ENCODE results near the gene MEG3.
"Not testable (repeated sequence)": the region's sequence is repeated elsewhere in the genome, so short reads cannot be mapped to it uniquely, and the experiment has no call there.

The MEG3 gene

DNA sequence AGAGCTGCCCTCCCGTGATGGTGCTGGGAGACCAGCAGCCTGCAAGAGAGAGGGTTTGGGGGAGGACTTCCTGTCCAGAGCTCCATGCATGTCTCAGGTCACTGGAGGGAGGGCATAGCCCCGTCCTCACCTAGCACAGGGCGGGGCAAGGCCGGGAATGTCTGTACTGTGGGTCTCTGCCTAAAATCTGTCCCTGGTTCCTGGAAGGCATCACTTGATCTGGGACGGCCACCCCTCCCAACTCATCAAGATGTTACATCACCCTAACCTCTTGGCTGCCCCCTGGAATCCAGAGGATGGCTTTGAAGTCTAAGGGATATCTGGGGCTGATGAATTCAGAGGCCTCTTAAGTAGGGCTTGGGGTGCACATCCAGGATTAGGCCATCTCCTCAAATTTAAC, 37.0 kb upstream of the MEG3 start:
- no peak for DNase-seq (ENCODE audit: low spot score)

- no peak for DNase-seq (ENCODE audit: low spot score)
Observed at GRCh38 chr14:100789460-100790417, 36.2 kb upstream of the MEG3 start.

DNA sequence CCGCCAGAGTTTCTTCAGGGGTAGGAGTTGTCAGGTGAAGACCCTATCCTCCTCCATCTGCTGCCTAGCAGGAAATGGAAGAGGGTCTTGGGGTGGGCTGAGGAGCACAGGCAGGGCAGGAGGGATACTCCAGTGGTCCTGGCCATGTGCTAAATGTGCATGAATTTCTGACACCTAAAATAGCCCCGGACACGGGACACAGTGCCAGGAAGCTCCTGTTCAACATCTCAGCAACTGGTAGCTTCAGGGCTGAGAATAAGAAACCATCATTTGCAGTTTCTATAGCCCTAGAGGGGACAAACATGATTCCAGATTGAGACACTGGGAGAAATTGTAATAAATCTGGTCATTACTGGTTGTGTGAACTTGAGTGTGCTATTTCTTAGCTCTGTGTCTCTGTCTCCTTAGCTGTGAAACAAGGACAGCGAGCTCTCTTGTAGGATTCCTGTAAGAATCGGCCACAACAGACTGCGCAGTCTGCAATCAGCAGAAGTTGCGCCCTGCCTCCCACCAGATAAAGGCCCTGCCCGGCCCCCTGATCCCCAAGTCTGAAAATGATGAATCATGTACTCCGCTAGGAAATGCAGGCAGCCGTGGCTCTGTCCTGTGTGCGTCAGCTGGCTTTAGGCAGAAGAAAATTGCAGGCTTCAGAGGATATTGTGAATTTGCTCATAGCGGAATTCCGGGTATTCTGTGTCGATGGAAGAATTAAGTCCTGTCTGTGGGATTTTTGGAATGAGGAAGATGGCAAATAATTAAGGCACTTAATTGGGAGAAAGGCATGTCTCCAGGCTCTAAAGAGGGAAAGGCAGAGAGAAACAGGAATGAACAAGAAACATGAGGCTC, 35.2 kb upstream of the MEG3 start:
- DNase-seq (ENCODE audit: low spot score): no peak

DNA sequence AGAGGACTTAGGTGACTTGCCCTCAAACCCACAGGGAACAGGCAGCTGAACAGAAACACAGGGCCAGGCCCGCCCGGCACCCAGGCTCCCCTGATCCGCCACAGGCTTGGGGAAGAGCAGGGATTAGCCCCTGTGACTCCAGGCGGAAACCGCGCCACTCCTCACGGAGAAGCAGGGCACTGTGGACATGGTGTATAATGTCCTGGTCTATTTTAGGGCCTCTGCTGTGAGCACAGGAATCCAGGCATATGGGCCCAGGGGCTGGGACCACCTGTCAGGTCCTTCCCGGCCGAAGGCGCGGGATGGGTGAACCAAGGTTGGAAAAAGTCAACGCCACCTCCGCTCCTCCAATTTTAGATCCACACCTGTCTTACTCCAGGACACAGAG, 34.6 kb upstream of the MEG3 start:
- DNase-seq (ENCODE audit: low spot score): no peak

DNA sequence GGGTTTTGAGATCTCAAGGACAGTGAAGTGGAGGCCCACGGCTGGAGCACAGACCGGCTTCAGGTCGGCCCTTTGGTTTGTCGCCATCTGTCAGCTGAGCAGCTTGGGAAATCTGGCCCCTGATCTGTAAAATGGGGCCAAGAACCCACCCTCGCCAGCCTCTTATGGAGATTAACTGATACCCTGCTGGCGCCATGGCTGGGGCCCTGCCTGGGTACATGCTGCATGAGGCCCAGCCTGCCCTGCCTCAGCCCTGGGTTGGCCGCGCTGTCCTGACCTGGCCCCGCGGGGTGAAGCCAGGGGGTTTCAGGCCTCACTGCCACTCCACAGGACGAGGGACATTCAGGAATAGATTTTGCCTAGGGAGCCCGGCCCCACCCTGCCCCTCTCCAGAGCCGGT, 33.9 kb upstream of the MEG3 start:
- no peak for DNase-seq (ENCODE audit: low spot score)

DNA sequence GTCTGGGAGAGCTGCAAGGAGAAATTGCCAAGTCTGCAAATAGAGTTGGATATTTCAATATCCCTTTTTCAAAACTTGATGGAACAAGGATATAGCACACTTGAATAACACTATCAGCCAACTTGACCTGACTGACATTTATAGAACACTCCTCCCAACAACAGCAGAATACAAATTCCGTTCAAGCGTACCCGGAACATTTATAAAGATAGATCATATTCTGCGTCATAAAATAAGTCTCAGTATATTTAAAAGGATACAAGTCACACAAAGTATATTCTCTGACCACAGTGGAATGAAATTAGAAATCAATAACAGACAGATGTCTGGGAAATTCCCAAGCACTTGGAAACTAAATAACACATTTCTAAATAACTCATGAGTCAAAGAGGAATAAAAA, 29.0 kb upstream of the MEG3 start:
- DNase-seq (ENCODE audit: low spot score): no peak

GRCh38 chr14:100800041-100800440, 25.9 kb upstream of the MEG3 start:
- DNase-seq (ENCODE audit: low spot score): no peak

DNA sequence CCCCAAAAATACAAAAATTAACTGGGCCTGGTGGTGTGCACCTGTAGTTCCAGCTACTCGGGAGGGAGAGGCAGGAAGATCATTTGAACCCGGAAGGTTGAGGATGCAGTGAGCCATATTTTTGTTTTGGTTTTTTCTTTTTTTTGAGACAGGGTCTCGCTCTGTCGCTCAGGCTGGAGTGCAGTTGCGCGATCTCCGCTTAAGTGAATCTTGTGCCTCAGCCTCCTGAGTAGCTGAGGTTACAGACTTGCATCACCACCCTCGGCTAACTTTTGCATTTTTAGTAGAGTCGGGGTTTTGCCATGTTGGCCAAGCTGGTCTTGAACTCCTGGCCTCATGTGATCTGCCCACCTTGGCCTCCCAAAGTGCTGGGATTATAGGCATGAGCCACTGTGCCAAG, 24.5 kb upstream of the MEG3 start:
- DNase-seq (ENCODE audit: low spot score): not testable (repeated sequence)

- no peak for DNase-seq (ENCODE audit: low spot score)
Observed at GRCh38 chr14:100802179-100802578, 23.7 kb upstream of the MEG3 start.

DNA sequence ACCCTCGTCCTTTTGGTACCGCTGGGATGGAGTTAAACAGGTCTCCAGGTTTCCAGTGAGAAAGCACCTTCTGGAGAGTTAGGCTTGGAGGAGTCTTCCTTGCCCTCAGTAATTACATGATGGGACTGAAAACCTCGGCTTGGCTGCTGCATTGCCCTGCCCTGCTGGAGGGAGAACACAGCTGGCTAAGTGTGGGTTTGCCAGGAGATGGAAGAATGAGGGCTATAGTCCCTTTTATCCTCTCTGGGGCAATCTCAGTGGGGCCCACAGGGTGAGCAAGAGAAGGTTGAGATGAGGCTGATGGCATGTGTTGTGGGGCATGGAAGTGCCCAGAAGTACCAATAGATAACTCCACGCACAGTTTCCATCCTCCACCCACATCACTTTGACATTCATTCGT, 23.2 kb upstream of the MEG3 start:
- DNase-seq (ENCODE audit: low spot score): no peak

GRCh38 chr14:100803226-100803625, 22.7 kb upstream of the MEG3 start:
- DNase-seq (ENCODE audit: low spot score): no peak

- no peak for DNase-seq (ENCODE audit: low spot score)
Observed at GRCh38 chr14:100803676-100804075, 22.2 kb upstream of the MEG3 start.

GRCh38 chr14:100804138-100804537, 21.8 kb upstream of the MEG3 start:
- no peak for DNase-seq (ENCODE audit: low spot score)

- DNase-seq (ENCODE audit: low spot score): no peak
Observed at GRCh38 chr14:100804558-100805309, 21.2 kb upstream of the MEG3 start.

DNA sequence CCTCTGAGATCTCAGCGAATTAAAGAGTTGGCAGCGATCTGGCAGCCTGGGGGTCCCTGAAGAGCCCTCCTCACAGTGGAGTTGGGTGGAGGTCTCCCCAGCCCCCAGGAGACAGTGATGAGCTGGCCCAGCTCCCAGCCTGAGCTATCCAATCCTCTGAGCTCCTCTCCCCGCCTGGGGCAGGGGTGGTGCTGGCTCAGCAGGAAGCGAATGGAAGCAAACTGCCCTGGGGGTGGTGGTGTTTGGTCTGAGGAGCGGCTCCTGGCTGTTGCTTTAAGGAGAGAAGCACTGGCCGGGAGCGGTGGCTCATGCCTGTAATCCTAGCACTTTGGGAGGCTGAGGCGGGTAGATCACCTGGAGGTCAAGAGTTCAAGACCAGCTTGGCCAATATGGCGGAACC, 19.5 kb upstream of the MEG3 start:
- DNase-seq (ENCODE audit: low spot score): no peak

GRCh38 chr14:100807496-100807895, 18.4 kb upstream of the MEG3 start:
- DNase-seq (ENCODE audit: low spot score): no peak

DNA sequence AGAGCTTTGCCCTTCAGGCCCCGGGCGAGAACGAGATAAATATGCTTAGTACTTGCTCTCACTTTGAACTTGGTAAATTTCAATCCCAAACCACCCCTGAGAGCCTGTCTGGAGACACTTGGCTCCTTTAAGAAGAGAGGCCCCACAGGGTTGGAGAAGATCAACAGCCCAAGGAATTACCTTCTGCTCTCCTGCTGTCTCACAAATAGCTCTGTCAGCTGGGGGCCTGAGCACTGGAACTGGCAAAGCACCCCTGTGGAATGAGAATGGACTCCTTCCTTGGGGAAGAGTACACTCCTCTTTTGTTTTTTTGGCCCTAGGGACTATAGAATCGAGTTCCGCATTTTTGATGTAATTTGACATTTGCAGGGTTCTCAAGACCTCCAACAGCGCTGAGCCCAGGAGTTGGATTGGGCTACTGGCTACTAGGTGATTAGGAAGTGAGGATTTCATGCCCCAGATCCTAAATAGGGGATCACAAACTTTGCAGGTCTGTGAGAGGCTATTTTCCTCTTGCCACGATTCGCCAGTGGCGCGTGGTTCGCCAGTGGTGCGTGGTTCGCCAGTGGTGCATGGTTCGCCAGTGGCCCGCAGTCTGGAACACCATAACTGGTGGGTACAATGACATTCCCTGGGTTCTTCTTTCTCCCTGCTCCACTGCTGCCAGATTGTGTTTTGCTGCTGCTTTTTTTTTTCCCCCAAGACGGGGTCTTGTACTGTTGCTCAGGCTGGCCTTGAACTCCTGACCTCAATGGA, 17.8 kb upstream of the MEG3 start:
- no peak for DNase-seq (ENCODE audit: low spot score)

GRCh38 chr14:100810435-100810834, 15.5 kb upstream of the MEG3 start:
- DNase-seq (ENCODE audit: low spot score): no peak

DNA sequence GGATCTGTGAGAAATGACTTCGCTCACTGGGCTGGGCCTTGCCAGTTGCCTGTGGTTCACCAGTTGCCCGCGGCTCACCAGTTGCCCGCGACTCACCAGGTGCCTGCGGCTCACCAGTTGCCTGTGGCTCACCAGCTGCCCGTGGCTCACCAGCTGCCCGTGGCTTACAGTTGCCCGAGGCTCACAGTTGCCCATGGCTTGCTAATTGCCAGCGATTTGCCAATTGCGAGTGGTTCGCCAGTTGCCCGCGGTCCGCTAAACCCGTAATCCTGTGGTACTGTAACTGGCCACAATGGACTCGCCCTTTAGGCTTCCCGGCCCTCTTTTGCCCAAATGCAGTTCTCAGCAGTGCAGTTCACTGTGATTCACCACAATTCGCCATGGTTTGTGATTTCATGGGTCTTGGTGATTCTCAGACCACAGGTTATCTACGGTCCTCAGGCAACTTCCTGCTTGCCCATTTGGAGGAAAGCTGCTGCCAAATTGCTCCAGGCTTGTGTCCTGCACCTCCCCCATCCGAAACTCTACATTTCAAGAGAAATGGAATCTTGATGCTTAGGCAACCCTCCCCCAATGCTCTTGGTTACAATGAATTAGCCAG, 15.0 kb upstream of the MEG3 start:
- no peak for DNase-seq (ENCODE audit: low spot score)

DNA sequence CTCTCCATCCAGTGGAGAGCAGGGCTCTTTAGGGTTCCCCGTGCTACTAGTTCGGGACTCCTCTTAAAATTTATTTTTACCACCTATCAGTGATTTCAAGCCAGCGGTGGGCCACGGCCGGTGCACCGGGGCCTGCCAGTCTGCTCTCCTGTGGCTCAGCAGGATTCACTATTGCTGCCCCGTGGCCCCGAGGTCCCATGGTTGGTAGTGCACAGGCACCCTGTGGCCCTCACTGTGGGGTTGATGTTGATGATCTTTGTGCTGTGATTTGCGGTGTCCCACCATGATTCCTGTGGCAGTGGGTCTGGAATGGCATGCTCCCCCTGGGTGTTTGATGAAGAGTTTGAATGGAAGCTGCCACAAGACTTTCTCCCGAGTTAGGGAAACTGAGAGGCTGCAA, 12.6 kb upstream of the MEG3 start:
- no peak for DNase-seq (ENCODE audit: low spot score)

Measured in LoVo (cell line).